GM21529 (cell line): ENCODE data around the gene VWCE.
"Not testable (repeated sequence)": the region's sequence is repeated elsewhere in the genome, so short reads cannot be mapped to it uniquely, and the experiment has no call there.

Experiments
- ATAC-seq: cut with Tn5 transposase; IDR thresholded peaks from one replicate; pipeline ENCODE4 v1.9.1; 2021; ENCODE audit not compliant: unreplicated experiment

The VWCE gene

GRCh38 chr11:61219016-61219415 is 76.1 kb downstream of the VWCE start:
- ATAC-seq, result not testable (repeated sequence)

GRCh38 chr11:61218306-61218705 is 76.8 kb downstream of the VWCE start:
- ATAC-seq, result not testable (repeated sequence)

- ATAC-seq, result not testable (repeated sequence)
Observed at GRCh38 chr11:61213711-61214324, 81.3 kb downstream of the VWCE start.

GRCh38 chr11:61212202-61212601 is 82.9 kb downstream of the VWCE start:
- ATAC-seq, result not testable (repeated sequence)

GRCh38 chr11:61211327-61211952 is 83.7 kb downstream of the VWCE start:
- not testable (repeated sequence) for ATAC-seq

GRCh38 chr11:61210629-61211028 is 84.5 kb downstream of the VWCE start:
- not testable (repeated sequence) for ATAC-seq
